ENCODE results near the gene CENPB. TPM values are rescaled to one million over a fixed set of nuclear protein-coding genes. Genes with fewer than 3 reads are reported as not detected.

CENPB gene
- total RNA-seq, 1 donor from 2014 or later: 91.1 TPM

DNA sequence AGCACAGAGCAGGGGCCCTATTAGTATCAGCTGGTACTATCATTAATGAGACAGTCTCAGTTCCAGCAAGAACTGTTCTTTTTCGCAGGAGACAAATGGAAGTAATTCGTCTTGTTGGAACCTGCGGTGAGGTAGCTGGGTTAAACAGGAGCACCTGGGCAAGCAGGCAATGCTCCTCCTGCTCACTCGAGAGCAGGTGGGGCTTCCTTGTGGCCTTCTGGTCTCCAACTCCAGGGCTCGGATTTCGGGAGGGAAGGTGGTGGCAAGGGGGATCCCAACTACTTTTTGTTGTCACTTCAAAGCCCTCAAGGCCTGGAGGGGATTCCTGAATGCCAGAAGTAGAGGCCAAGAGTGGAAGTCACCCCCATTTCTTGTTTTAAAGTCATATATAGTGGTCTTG lies 3.9 kb downstream of the CENPB start:
- DNase-seq (ENCODE audit: low spot score): no peak
- peaks cover 55% of the 10 kb centered on the region for H3K4me1 Mint-ChIP-seq (ENCODE audit: low read depth)
- H3K36me3 Mint-ChIP-seq (ENCODE audit: low read depth): no peaks in the 10 kb centered on the region
- no peaks in the 10 kb centered on the region for H3K9me3 Mint-ChIP-seq (ENCODE audit: low read depth)
- no peak overlapping the region for H3K4me3 Mint-ChIP-seq (ENCODE audit: unreplicated experiment)
- TF ChIP-seq, protein P1, sequence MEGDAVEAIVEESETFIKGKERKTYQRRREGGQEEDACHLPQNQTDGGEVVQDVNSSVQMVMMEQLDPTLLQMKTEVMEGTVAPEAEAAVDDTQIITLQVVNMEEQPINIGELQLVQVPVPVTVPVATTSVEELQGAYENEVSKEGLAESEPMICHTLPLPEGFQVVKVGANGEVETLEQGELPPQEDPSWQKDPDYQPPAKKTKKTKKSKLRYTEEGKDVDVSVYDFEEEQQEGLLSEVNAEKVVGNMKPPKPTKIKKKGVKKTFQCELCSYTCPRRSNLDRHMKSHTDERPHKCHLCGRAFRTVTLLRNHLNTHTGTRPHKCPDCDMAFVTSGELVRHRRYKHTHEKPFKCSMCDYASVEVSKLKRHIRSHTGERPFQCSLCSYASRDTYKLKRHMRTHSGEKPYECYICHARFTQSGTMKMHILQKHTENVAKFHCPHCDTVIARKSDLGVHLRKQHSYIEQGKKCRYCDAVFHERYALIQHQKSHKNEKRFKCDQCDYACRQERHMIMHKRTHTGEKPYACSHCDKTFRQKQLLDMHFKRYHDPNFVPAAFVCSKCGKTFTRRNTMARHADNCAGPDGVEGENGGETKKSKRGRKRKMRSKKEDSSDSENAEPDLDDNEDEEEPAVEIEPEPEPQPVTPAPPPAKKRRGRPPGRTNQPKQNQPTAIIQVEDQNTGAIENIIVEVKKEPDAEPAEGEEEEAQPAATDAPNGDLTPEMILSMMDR (IDR thresholded peaks at IDR 0.05): no peak
- H3K27ac Mint-ChIP-seq (ENCODE audit: unreplicated experiment): peak overlapping the region; percentile 36
- no peaks in the 10 kb centered on the region for H3K27me3 Mint-ChIP-seq (ENCODE audit: low read depth)

DNA sequence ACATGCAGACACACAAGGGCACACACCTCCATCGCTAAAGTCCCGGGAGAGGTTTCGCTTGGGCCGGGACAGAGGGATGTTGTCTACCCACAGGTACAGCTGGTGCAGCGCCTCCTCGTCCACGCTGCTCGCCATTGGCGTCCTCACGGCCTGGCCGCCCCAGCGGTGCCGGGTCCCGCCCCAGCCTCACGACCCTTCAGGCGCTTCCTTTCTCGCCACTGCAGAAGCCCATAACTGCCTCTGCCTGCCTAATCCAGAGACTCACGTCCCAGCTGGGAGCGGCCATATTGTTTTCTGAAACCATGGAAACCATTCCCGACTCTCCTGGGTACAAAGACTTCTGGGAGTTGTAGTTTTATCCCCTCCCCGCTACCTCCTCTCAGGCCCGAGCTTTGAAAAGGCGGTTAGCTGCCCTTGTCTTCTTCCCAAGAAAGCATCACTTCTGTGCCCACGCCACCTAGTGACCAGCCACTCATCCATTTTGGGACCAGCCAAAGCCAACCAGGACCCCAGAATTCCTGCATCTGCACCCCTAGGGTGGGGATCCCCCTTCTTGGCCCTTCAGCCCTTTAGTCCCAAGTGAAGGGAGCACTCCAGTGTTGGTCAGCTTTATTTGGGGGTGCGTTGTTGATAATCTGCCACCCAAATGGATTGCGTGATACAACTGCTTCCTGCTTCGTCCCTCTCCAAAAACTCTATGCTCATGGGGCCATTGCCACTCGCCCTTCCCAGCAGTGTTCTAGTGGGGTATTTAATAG lies 5.2 kb downstream of the CENPB start, which contains the start of gene SPEF1:
Gene SPEF1 (minus strand): TSS at position 296 of the 758 bp plus-strand sequence. CDS start 161 bp downstream, at position 135.
- DNase-seq (ENCODE audit: low spot score): no peak
- Mint-ChIP-seq H3K4me3 (ENCODE audit: unreplicated experiment) (peak within 1 kb of the TSS; percentile 57), H3K4me1 (ENCODE audit: low read depth) (peaks cover 54% of the 10 kb centered on the region), H3K27me3 (ENCODE audit: low read depth) (no peaks in the 10 kb centered on the region), H3K27ac (ENCODE audit: unreplicated experiment) (peak within 1 kb of the TSS; percentile 71), H3K36me3 (ENCODE audit: low read depth) (no peaks in the 10 kb centered on the region), H3K9me3 (ENCODE audit: low read depth) (no peaks in the 10 kb centered on the region)
- TF ChIP-seq, protein P1 (IDR thresholded peaks at IDR 0.05): peak; percentile 80

DNA sequence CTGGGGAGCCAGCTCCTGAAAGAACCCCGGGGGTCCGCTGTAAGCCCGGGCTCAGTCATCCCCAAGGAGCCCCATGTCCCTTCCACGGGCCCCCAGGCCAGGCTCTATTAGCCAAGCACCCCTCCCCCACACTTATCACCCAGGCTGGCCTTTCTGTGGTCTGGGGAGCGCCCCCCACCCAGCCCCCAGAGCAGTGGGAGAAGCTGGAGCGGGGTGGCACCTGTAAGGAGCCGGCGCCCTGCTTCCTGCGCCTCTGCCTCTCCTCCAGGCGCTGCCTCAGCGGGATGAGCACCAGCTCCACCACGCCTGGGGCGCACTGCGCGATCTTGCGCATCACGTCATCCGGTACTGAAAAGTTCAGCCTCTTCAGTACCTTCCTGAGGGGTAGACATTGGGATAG lies 7.6 kb downstream of the CENPB start:
- no peaks in the 10 kb centered on the region for H3K9me3 Mint-ChIP-seq (ENCODE audit: low read depth)
- H3K4me3 Mint-ChIP-seq (ENCODE audit: unreplicated experiment): no peak overlapping the region
- TF ChIP-seq, protein P1 (IDR thresholded peaks at IDR 0.05): no peak
- no peaks in the 10 kb centered on the region for H3K27me3 Mint-ChIP-seq (ENCODE audit: low read depth)
- H3K27ac Mint-ChIP-seq (ENCODE audit: unreplicated experiment): no peak overlapping the region
- peaks cover 39% of the 10 kb centered on the region for H3K4me1 Mint-ChIP-seq (ENCODE audit: low read depth)
- DNase-seq (ENCODE audit: low spot score): no peak
- no peaks in the 10 kb centered on the region for H3K36me3 Mint-ChIP-seq (ENCODE audit: low read depth)

DNA sequence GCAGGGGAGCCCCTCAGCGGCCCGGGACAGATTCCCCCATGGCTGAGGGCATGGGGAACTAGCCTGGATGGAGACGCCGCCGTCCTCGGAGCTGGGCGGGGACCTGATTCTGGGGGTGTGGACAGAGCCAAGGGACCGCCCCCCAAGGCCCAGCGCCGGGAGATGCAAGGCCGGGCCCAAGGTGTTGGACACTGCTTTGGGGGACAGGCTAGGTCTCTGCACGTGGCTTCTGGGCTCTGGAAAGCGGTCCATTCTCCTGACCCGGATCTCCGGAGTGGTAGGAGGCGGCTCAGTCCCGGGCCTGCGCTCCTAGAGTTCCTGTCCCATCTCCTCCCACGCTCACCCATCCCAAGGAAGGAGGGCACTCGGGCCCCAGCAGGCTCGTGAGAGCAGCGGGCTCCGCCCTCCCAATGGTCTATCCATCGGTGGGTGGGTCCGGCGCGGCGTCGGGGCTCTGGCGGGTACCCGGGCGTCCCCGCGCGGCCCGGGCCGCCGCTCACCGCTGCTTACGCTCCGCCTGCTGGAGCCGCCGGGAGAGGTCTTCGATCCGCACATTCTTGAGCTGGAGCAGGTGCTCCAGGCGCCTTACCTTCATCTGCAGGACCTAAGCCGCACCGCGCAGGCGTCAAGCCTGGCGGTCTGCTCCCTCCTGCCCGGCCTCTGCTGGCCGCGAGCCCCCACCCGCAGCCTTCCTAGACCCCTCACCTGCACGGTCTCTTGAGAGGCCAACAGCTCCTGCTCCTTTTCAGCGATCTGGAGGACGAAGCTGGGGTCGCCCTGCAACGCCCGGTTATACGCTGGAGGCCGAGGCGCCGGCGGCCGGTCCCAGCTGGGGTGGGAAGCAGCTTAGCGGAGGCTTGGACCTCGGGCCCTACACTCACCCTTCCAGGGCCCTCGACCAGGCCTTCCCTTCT lies 8.6 kb downstream of the CENPB start:
- Mint-ChIP-seq H3K36me3 (ENCODE audit: low read depth) (no peaks in the 10 kb centered on the region), H3K4me3 (ENCODE audit: unreplicated experiment) (peak overlapping the region; percentile 69), H3K27me3 (ENCODE audit: low read depth) (no peaks in the 10 kb centered on the region), H3K4me1 (ENCODE audit: low read depth) (peaks cover 31% of the 10 kb centered on the region), H3K27ac (ENCODE audit: unreplicated experiment) (no peak overlapping the region), H3K9me3 (ENCODE audit: low read depth) (no peaks in the 10 kb centered on the region)
- TF ChIP-seq, protein P1 (IDR thresholded peaks at IDR 0.05): peak; percentile 39
- no peak for DNase-seq (ENCODE audit: low spot score)

DNA sequence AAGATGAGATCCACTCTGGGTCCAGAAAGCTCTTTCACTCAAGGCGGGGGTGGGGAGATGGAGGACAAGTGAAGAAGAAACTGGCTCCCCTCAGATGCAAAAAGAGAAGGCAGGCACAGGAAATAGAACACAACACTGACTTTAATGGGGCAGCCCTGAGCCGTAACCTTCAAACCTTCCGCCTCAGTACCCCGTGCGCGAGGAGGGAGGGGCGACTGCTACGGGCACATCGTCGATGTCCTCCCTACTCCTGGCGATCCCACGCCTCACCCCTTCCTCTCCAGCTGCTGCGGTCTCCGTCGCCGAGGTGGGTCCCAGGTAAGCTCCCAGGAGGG lies 9.2 kb downstream of the CENPB start:
- peak overlapping the region; percentile 69 for H3K4me3 Mint-ChIP-seq (ENCODE audit: unreplicated experiment)
- no peak overlapping the region for H3K27ac Mint-ChIP-seq (ENCODE audit: unreplicated experiment)
- TF ChIP-seq, protein P1 (IDR thresholded peaks at IDR 0.05): no peak
- DNase-seq (ENCODE audit: low spot score): no peak
- H3K27me3 Mint-ChIP-seq (ENCODE audit: low read depth): no peaks in the 10 kb centered on the region
- peaks cover 25% of the 10 kb centered on the region for H3K4me1 Mint-ChIP-seq (ENCODE audit: low read depth)
- H3K9me3 Mint-ChIP-seq (ENCODE audit: low read depth): no peaks in the 10 kb centered on the region
- no peaks in the 10 kb centered on the region for H3K36me3 Mint-ChIP-seq (ENCODE audit: low read depth)
